ENCODE results near the gene UQCC3.
A peak's percentile ranks its signal among the peaks of the same experiment; 100 is the strongest.

DNA sequence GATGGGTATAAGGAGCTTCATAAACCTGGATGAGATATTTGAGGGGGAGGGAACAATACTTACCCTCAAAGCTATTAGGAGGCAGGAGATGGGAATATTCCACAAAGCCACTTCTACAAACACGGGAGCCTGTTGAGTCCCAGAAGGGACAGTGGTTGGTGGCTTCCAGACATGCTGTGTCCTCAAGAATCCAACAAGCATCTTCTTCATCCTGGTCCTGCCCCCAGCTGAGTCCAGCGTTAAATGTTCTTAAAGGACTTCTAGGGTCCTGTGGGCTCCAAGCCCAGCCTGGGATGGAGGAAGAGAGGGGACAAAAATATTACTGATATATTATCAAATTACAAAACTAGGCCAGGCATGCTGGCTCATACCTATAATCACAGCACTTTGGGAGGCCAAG, 4.0 kb upstream of the UQCC3 start:
- peak; percentile 46; the same call in 1 of the 2 replicates for TF ChIP-seq POLR2AphosphoS5 (IDR thresholded peaks at IDR 0.05; ENCODE audit: borderline replicate concordance, low read depth, low read length)
- no peak for TF ChIP-seq EZH2 (IDR thresholded peaks at IDR 0.05)
